22Rv1 (cell line): ENCODE results near the gene LURAP1L.

ENCODE experiments used
- ZFX ChIP-seq: fragments of 450-650 bp; IDR thresholded peaks from 2 replicates; pipeline ENCODE4 v1.6.1; 2017; ENCODE audit warnings: antibody characterized with exemption, borderline replicate concordance
- TF ChIP-seq, protein P1 (sequence below): fragments of 450-650 bp; IDR thresholded peaks from 2 replicates; pipeline ENCODE4 v1.5.1; 2017; ENCODE audit warnings: mild to moderate bottlenecking

DNA sequence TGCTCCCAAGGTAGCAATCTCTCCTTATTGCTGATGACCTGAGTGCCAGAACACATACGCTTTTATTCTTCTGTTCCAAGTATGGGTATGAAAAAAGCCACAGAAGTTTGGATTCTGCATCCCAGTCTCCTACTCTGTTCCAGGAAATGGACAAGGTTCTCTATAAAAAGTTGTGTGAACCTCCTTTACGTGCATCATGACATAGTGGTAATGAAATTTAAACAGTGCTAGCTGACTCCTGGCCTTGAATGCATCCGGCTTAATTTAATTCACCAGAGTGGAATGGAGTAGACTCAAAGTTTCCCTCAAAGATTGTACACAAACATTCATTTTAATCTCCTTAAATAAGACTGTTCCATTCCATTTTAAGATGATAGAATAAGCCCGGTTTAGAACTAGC lies 68.9 kb downstream of the LURAP1L start:
- TF ChIP-seq, protein P1, sequence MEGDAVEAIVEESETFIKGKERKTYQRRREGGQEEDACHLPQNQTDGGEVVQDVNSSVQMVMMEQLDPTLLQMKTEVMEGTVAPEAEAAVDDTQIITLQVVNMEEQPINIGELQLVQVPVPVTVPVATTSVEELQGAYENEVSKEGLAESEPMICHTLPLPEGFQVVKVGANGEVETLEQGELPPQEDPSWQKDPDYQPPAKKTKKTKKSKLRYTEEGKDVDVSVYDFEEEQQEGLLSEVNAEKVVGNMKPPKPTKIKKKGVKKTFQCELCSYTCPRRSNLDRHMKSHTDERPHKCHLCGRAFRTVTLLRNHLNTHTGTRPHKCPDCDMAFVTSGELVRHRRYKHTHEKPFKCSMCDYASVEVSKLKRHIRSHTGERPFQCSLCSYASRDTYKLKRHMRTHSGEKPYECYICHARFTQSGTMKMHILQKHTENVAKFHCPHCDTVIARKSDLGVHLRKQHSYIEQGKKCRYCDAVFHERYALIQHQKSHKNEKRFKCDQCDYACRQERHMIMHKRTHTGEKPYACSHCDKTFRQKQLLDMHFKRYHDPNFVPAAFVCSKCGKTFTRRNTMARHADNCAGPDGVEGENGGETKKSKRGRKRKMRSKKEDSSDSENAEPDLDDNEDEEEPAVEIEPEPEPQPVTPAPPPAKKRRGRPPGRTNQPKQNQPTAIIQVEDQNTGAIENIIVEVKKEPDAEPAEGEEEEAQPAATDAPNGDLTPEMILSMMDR, result no peak
- no peak for TF ChIP-seq ZFX
